Sigmoid colon (tissue), 3 donors: ENCODE results near the gene SDK2.

Experiments
- POLR2A ChIP-seq, 2 donors: fragments of 450-650 bp; IDR thresholded peaks; one replicate each; pipeline ENCODE4 v1.6.1; 2016; ENCODE audit warnings: antibody characterized with exemption in 2 of 2, mild to moderate bottlenecking in 2 of 2, moderate library complexity in 2 of 2
- TF ChIP-seq, protein P1 (sequence below), 4 experiments: fragments of 450-650 bp in 3 of 4; fragments of 200-600 bp in 1 of 4; IDR thresholded peaks; one replicate each; pipeline ENCODE4 v1.5.1; 2016 to 2019; ENCODE audit warnings: antibody characterized with exemption in 4 of 4, mild to moderate bottlenecking in 3 of 4, moderate library complexity in 2 of 4

DNA sequence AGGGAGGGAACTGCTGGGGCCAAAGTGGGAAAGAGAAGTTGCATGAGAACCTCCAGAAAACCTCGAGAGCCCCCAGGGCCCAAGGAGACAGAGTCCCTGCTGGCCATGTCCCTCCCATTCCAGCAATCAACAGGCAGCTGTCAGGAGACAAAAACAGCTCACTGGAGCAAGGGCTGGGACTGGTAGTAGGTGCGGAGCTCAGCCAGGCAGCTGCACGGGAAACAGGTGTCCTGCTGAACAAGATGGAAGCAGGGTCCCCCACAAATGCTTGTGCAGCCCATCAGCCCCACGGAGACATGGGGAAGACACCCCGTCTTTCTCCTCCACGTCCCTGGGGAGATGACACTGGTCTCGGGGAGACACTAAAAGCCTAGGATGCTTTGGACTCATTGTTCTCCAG lies 34.5 kb downstream of the SDK2 start:
- TF ChIP-seq POLR2A (IDR thresholded peaks at IDR 0.05) = no peak
- TF ChIP-seq, protein P1, sequence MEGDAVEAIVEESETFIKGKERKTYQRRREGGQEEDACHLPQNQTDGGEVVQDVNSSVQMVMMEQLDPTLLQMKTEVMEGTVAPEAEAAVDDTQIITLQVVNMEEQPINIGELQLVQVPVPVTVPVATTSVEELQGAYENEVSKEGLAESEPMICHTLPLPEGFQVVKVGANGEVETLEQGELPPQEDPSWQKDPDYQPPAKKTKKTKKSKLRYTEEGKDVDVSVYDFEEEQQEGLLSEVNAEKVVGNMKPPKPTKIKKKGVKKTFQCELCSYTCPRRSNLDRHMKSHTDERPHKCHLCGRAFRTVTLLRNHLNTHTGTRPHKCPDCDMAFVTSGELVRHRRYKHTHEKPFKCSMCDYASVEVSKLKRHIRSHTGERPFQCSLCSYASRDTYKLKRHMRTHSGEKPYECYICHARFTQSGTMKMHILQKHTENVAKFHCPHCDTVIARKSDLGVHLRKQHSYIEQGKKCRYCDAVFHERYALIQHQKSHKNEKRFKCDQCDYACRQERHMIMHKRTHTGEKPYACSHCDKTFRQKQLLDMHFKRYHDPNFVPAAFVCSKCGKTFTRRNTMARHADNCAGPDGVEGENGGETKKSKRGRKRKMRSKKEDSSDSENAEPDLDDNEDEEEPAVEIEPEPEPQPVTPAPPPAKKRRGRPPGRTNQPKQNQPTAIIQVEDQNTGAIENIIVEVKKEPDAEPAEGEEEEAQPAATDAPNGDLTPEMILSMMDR (IDR thresholded peaks at IDR 0.05) = no peak
